ENCODE results near the gene SYNE1.

SYNE1 gene

DNA sequence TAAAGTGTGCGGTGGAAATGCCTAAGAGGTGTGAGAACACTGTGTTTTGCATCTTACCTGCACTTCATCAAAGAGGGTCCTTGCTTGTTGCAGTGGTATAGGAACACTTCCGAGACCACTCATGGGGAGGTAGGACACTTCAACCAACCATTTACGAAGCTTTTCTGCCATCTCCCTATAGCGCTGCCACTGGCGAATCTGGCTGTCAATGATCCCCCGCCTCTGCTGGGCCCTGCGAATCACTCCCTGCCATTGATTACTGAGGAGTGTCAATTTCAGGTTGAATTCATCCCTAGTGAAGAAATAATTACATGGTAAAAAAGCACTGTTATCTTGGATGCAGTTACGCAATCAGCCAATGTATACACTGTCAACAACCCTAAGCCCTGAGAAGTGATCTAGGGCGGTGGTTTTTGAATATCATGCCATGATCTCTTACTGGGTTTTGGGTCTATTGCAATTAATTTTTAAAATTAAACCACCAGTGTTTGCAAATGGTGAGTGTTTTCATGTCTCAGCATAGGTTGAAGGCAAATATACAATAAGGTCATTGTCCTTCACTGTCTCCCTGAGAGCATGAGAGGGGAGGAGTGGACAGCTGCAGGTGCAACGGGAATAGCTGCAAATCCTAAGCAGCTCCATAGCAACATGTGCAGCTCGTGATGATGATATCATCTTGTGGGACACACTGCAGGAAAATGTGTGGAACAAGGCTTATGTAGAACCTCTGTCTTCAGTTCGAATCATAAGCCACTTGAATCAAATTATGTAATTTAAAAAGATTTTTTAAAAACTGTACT is 429.0 kb downstream of the SYNE1 start:
- H3K4me3 ChIP-seq (ENCODE audit: low read depth, low read length) = no peak overlapping the region
- TF ChIP-seq, protein P1, sequence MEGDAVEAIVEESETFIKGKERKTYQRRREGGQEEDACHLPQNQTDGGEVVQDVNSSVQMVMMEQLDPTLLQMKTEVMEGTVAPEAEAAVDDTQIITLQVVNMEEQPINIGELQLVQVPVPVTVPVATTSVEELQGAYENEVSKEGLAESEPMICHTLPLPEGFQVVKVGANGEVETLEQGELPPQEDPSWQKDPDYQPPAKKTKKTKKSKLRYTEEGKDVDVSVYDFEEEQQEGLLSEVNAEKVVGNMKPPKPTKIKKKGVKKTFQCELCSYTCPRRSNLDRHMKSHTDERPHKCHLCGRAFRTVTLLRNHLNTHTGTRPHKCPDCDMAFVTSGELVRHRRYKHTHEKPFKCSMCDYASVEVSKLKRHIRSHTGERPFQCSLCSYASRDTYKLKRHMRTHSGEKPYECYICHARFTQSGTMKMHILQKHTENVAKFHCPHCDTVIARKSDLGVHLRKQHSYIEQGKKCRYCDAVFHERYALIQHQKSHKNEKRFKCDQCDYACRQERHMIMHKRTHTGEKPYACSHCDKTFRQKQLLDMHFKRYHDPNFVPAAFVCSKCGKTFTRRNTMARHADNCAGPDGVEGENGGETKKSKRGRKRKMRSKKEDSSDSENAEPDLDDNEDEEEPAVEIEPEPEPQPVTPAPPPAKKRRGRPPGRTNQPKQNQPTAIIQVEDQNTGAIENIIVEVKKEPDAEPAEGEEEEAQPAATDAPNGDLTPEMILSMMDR (IDR thresholded peaks at IDR 0.05; ENCODE audit: borderline replicate concordance, insufficient read depth, low read depth, low read length) = no peak

DNA sequence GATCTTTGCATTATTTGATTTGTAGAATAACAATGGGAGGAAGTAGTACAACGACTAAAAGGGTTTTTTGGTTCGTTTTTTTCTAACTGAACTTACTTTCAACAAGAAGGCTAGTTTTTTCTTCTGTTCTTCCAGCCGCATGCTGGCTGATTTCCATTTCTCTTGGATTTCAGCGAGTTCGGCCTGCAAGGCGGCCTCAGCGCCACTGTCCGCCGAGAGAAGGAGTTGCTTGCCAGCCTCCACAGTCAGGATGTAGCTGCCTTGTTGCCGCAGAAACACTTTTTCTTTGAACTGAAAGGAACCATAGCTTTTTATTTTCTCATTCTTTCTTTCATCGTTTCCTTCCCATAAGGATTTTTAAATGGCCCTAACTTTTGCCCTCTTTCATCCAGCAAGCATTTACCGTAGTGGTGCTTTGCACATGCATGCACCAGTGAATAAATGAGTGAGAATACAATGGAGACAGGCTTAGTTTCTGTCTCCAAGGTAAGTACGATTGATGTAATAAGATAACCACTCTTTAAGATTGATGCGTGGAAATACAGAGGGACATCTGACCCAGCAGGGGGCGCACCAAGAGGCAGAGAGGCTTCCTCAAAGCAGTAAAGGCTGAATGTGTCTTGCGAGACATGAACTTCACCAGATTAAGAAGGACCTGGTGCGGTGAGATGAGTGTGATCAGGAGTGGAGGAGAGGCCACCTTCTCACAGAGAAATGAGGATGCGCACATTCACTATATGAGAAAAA is 430.9 kb downstream of the SYNE1 start:
- no peak overlapping the region for H3K4me3 ChIP-seq (ENCODE audit: low read depth, low read length)
- TF ChIP-seq, protein P1 (IDR thresholded peaks at IDR 0.05; ENCODE audit: borderline replicate concordance, insufficient read depth, low read depth, low read length) = peak; percentile 49; the same call in 1 of the 2 replicates

DNA sequence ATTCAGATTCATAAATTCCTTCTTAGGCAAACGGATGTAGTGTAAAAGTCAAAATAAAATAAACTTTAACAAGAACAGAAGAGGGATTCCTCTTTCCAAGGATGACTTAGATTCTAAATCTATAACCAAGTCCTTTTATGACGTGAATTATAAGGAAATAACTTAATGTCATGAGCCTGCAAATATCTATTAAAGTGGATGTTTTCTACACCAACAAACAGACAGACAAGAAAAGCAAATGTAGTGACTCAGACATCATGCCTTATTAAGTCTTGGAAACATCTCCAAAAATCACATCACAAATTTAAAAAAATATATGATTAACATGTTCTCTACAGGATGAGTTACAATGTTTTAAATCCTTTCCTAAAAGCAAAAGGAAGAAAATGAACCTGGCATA is 432.6 kb downstream of the SYNE1 start:
- TF ChIP-seq, protein P1 (IDR thresholded peaks at IDR 0.05; ENCODE audit: borderline replicate concordance, insufficient read depth, low read depth, low read length) = no peak
- H3K4me3 ChIP-seq (ENCODE audit: low read depth, low read length) = no peak overlapping the region

DNA sequence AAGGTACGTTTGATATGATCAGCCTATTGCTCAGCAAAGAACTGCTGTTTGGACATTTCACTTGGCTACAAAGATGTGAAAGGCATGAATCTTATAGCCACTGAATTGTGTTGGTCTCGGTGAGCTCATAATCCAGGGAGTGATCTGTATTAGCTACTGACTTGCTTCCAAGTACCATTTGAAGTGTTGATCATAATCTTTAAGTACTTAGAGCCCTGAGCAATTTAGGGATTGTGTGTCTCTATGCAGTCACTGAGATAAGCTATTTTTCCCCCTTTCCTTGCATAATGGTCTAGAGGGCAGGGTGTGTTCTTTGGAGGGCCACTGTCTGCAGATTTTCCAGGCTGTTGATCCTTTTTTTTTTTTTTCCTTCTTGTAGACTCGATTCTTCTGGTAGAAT is 436.0 kb downstream of the SYNE1 start:
- TF ChIP-seq, protein P1 (IDR thresholded peaks at IDR 0.05; ENCODE audit: borderline replicate concordance, insufficient read depth, low read depth, low read length) = no peak
- no peak overlapping the region for H3K4me3 ChIP-seq (ENCODE audit: low read depth, low read length)

DNA sequence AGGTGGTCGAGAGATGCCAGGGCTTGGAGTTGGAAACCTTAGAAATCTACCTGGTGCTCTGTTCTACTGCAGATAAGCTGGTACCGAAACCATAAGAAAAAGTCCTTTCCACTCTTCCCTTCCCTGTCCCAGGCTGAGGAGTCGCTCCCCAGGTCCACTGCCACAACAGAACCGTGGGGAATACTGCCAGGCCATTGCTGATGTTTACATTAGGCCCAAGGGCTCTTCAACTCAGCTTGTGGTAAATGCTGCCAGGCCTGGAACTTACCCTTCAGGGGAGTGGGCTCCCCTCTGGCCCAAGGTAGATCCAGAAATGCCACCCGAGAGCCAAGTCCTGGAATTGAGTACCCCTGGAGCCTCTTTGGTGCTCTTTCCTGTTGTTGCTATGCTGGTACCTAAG is 441.3 kb downstream of the SYNE1 start:
- H3K4me3 ChIP-seq (ENCODE audit: low read depth, low read length) = no peak overlapping the region
- TF ChIP-seq, protein P1 (IDR thresholded peaks at IDR 0.05; ENCODE audit: borderline replicate concordance, insufficient read depth, low read depth, low read length) = no peak

DNA sequence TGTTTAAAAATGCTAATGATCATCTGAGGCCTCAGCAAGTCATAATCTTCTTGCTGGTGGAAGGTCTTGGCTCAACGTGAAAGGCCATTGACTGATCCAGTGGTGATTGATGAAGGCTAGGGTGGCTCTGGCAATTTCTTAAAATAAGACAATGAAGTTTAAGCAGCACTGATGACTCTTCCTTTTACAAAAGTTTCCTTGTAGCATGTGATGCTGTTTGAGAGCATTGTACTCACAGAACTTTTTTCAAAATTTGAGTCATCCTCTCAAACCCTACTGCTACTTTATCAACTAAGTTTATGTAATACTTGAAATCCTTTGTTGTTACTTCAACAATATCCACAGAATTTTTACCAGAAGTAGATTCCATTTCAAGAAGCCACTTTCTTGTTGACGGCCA is 447.4 kb downstream of the SYNE1 start:
- TF ChIP-seq, protein P1 (IDR thresholded peaks at IDR 0.05; ENCODE audit: borderline replicate concordance, insufficient read depth, low read depth, low read length) = no peak
- no peak overlapping the region for H3K4me3 ChIP-seq (ENCODE audit: low read depth, low read length)
